Mesenteric fat pad (tissue), 1 donor: ENCODE measurements around the gene CCDC6. TPM values are rescaled to one million over a fixed set of nuclear protein-coding genes. Genes with fewer than 3 reads are reported as not detected.
"Not testable (repeated sequence)": the region's sequence is repeated elsewhere in the genome, so short reads cannot be mapped to it uniquely, and the experiment has no call there.

Source experiments
- DNase-seq: peaks from one replicate; pipeline ENCODE4 v3.0.0-alpha.2; 2020; ENCODE audit warnings: low spot score
- total RNA-seq: library from RNA; stranded (reverse); fragmentation: NEBNext Ultra II Directional; extraction: Animal tissue kit (Norgen Biotek cat#: 25700); gene quantifications from one replicate; pipeline ENCODE4 v1.2.1, GENCODE V29; 2021
- donor health status: DM: yes; HTN: yes; CAD: no.

The CCDC6 gene
- total RNA-seq, 1 donor from 2014 or later: 31.2 TPM

DNA sequence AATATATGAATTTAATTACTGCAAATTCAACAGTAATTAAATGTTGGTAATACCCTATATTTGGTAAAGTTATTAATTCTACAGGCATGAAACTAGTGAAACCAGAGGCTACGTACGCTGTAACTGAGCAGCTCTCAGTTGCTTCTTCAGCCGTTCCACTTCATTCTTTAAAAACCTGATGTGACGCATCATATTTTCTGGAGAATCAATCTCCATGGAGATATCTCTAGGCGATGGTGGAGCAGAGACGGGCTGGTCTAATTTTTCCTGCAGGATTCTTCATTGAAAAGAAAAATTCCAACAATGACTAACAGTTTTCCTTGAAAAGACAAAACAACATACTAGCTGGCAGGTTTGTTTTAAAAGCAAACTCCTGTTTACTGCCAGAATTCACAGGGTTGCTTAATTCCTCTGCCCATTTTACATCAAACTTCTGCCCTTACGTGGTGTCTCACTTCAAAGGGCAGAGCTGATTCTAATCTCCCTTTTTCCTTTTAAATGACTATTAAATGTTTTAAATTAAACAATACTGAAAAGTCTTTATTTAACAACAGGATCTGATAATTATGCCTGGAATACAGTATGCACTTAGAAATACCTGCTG is 93.7 kb downstream of the CCDC6 start:
- no peak for DNase-seq

DNA sequence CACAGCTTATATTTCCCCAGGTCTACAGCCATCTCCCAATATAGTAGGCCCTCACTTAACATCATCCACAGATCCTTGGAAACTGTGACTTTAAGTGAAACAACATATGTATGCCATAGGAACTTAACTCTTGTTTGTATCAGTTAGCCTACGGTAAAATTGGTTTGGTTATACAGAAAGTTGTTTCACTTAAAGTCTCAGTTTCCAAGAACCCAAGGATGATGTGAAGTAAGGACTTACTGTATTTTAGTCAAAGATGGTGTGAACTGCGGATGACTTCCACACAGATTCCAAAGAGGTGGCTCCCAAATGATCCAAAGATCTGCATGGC is 96.7 kb downstream of the CCDC6 start:
- no peak for DNase-seq

DNA sequence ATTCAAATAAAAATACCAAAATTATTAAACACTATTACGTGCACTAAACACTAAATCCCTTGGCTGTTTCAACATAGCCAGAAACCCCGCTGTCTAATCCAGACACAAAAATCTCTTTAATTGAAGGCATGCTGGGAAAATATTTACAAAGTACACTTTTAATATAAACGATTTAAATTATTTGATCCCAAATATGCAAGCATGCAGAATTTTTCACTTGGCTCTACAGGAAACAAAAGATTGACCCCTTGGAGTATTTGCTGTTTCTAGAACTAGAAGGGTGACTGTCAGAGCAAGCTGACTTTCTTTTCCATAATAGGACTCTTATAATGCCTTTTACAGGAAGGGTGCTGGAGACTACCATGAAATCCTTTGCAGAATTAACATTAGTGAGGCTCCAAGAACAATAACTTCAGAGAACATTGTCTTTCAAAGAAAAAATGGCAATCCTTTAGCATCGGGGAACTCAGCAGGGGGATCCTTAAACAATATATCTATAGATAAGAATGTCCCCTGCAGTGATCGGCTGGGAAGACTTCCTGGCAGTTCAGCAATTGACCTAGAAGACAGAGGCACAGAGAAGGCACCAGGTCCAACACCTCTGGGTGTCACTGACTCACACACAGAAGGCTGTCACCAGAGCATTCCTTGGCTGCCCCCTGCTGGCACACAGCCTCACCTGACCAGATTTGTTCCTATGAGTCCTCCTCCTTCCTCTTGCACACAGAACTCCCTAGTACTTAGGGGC is 97.3 kb downstream of the CCDC6 start:
- DNase-seq: no peak

DNA sequence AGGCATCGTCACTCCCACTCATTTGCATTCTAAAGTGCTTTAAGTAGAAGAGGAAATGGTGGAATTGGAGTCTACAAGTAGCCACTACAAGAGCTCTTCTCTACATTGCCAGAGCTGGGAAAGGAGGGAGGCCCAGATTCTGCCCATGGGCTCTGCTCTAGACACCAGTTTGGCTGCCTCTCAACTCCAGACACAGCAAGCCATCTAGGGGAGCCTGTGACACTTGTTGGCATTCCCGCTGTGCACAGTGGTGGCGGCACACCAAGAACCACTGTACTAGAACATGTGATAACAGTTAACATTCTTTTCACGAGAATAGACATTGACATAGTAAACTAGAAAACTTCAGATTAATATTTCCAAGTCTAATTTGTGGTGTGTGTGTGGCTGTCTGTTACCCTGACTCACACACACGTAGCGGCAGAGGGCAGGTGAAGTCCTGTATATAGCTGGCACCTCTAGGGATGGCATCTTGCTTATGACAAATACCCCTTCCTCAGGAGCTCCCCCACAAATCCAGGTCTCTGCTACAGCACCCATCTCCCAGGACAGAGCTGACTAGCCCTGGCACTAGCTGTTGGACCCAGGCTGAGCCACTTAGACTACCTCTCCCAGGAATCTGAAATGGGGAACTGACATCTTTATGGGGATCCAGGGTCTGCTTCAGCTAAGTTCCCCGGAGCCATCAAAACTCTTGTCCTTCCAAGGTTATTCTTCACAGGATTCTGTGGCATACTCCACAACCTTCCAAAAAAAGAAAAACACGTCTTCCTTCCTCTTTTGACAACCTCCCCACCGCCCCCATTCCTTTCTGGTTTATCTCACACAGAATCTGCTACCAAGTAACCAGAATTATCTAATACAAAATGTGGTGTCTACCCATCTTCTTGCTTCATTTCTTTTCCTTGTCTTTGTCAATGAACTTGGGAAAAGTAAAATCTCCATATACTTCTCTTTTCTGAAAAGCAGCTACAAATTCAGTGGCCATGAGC is 98.4 kb downstream of the CCDC6 start:
- no peak for DNase-seq

DNA sequence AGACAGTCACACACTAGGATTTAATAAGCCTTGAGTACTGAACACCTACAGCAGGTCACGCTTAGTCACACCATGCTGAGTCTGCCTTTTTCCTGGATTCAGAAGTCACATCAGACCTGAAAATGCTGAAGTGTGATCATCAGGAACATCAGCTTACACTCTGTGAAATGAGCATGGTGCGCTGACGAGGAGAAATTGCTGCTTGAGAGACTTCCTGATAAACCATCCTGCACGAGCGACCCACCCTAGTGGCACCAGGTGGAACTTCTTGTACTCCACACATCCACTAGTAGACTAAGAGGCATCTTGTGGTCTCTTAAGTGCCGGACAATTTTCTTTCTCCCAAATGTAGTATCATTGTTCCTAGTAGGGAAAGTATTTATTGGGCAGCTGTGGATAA is 101.3 kb downstream of the CCDC6 start:
- DNase-seq: no peak

DNA sequence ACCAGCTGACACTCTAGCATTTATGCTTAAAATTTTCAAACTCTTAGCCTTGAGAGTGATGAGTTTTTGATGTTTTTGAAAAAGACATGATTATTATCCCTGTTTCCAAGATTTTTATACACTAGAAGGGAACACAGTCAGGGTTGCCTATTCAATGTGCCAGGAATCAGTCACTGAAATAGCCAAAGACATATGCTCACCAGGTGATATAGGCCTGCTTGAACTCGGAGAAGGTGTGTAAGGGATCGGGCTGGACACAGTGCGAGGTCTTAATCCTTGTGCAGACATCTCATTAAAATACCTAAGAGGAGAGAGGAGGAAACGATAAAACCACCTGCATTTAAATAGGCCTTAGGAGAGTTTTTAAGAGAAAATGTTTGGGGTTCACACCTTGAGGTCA is 102.1 kb downstream of the CCDC6 start:
- no peak for DNase-seq

DNA sequence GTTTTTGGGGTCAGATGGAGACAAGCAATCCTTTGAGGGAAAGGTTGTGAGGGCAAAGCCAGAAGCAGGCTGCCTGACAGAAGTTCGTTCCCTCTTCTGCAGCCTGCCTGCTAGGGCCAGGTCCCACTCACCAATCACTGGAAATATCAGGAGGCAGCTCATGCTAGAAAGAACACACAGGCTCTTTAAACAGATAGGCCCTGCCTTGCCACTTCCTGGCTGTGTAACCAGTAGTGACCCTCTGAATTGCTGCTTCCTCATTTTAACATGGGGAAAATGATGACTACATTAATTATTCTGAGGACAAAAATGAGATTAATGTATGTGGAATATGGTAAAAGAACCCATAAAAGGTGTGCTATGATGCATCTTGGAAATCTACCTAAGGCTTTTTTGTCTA is 102.6 kb downstream of the CCDC6 start:
- no peak for DNase-seq

DNA sequence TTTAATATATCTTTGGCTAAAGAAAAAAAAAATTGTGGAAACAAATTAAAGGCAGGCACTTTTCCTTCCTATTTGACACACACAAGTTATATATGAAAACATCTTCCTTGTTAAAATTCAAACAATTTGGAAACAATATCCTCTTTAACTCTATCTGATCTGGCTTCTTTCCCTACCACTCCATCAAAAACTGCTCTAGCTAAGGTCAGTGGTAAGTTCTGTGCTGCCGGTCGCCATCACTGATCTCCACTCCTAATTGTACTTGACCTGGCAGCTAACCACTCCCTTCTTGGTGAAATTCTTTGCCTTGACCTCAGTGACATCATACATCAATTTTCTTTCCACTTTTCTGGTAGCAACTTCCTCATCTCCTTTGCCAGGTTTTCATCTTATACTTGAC is 105.2 kb downstream of the CCDC6 start:
- no peak for DNase-seq

DNA sequence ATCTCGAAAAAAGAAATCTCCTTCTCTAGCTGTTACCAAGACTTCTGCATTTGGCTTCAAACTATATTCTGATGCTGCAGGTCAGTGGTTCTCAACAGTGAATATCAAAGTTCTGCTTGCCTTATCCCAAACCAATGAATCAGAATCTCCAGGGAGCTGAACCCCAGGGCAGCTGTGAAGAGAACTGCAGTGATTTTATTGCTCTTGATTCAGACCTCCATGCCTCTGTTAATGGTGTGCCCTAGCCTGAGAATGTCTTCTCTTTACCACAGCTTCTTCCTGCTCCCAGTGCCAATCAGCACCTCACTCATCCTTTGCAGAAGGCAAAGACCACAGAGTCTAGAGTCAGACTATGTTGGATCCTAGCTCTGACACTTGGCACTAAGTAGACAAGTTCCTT is 106.9 kb downstream of the CCDC6 start:
- no peak for DNase-seq

DNA sequence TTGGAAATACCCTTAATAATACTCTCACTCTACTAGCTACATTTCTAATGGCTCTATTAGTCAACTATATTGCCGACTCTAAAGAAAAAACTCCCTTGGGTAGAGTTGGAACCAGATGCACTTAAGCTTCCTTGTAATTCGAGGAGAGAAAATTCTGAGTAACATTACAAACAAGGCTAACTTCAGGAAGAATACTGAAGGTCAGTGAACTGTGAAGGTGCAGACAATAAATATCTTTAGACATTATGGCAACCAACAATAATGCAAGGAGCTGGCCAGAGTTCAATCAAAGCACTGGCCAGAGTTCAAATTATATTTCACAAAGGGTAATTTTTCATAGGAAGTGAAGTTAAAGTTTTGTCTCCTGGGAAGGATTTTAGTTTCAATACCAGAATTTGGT is 112.4 kb downstream of the CCDC6 start:
- DNase-seq: no peak

DNA sequence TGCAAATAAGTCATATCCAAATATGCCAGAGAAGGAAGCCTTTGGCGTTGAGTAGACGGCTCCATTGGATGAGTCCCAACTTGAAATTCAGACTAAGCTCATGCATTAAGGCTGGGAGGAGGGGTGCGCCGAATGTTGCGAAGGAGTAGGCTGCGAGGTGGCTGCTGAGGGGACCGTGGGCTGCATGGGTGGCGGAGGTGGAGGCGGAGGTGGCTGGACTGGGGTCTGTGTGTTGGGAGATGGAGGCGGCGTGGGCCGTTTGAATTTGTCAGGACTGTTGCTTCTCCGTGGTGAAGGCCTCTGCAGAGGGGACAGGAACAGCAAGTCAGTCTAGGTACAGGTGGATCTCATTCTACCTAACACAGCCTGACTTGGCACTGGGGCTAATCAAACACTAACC is 113.5 kb downstream of the CCDC6 start:
- no peak for DNase-seq

DNA sequence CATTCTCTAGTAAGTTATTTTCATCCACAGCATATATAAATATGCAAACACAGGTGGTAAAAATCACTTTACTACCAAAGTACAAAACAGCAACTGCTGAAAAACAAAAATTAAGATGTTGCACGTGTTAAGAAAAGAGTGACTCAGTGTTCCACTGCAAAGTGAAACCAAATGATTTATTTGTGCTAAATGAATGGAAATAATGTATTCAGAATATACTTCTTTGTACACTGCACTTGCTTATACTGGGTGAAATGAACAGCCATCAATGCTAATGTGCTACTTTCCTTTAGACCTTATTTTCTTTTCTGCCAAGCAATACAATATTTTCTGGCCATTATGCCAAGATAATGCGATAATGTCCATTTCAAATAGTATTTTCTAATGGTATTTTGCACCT is 114.8 kb downstream of the CCDC6 start:
- DNase-seq: no peak

DNA sequence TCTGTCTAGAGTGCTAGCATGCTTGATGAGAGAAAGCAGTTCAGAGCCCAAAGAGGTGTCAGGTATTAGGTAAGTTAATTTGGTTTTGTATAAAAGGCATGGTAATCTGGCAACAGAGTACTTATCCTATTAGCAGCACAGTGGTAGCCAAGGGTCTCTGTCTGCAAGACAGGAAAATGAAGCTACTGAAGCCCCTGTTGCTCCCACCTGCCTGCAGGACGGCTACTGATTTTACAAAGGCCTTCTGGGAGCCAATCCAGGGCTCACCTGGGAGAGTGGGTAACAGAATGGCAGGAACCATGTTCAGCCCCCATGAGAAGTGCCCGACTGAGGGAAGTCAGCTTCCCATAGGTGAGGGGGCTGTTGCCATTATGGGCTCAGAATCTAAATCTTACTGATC is 116.3 kb downstream of the CCDC6 start:
- DNase-seq: not testable (repeated sequence)

DNA sequence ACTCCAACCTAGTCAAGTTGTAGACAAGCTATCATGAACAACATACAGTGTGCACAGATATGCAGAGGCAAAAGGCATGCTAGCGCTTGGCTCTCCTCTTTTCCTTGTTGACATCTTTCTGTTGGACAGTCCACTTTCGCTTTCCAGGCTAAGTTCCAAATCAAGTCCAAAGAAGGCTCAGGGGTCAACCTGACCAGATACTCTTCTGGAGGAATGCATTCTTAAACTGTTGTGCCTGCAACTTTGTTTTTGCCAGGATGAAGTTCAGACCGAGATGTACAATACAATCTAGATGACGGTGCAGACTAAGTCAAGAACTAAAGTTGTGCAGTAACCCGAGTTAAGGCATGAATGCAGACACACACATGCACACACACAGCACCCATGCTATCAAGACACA is 117.4 kb downstream of the CCDC6 start:
- not testable (repeated sequence) for DNase-seq

DNA sequence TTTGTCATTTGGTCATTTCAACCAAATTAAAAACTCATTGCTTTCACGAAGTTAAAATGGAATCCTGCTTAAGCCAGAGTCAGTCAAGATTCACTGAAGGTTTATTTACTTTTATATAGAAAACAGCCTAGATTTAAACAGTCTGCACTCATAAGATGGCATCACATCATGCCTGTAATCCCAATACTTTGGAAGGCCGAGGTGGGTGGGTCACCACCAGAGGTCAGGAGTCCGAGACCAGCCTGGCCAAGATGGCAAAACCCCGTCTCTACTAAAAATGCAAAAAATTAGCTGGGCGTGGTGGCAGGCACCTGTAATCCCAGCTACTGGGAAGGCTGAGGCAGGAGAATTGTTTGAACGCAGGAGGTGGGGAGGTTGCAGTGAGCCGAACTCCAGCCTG is 119.3 kb downstream of the CCDC6 start:
- not testable (repeated sequence) for DNase-seq

DNA sequence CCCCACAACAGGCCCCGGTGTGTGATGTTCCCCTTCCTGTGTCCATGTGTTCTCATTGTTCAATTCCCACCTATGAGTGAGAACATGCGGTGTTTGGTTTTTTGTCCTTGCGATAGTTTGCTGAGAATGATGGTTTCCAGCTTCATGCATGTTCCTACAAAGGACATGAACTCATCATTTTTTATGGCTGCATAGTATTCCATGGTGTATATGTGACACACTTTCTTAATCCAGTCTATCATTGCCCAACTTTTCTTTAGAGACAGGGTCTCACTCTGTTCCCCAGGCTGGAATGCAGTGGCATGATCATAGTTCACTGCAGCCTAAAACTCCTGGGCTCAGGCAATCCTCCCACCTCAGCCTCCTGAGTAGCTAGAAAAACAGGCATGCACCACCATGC is 120.9 kb downstream of the CCDC6 start:
- DNase-seq: not testable (repeated sequence)

DNA sequence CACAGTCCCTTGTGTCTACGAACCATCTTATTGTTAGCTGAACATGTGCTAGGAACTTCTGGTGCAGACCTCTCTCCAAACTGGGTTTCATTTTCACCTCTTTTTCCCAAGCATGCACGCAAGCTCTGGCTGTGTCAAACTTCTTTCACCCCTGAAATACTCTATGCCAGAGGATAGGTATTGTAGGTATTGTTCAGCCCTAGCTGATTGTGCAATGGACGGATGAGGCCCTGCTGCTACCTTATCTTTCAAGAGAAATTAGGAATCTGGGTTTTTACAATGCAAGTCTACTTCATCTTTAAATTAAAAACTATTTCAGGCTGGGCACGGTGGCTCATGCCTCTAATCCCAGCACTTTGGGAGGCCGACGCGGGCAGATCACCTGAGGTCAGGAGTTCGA is 124.8 kb downstream of the CCDC6 start:
- no peak for DNase-seq

DNA sequence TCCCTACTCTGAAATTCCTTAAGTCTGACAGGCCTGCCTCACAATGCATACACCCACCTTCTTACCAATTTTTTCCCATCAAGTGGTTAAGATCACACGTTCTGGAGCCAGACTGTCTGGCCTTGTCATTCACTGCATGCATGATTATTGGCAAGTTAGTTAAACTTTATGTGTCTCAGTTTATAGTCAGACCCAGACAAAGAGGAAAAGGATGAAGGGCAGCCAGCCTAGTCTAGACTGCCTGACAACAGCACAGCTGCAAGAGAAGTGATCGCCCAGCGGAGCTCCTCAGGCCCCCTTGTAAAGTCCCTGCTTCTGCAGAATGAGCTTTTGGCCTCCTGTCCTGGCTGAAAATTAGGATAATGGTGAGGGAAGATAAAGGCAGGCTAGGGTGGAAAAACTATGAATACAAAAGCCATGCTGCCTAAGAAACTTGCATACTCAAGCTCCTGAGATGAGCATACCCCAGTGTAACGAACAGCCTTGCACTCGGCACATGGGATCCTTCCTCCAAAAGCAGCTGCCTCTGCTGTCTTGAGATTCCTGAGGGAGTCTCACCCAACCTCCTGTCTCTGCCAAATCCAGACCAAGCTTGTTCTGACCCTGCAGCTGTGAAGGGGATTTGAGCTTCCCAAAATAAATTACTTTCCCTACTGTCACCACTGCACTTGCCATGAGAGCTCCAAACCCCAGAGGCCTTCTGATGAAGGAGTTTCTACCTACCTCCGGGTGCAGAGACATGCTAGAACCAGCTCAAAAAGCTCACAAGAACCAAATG is 126.4 kb downstream of the CCDC6 start:
- DNase-seq: no peak

DNA sequence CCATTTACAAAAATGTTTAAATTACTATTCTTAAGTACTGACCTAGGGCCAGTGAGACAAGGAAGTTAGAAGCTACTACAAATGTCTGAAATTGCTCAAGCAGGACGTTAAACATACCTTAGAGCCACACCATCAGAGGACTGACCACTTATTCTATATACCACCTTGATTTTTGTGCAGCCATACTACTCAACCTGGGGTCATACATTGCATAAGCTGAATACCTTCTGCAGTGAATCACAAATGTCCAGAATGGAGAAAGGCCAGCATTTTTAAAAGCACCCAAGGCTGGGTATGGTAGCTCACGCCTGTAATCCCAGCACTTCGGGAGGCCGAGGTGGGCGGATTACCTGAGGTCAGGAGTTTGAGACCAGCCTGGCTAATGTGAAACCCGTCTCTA is 131.9 kb downstream of the CCDC6 start:
- no peak for DNase-seq

DNA sequence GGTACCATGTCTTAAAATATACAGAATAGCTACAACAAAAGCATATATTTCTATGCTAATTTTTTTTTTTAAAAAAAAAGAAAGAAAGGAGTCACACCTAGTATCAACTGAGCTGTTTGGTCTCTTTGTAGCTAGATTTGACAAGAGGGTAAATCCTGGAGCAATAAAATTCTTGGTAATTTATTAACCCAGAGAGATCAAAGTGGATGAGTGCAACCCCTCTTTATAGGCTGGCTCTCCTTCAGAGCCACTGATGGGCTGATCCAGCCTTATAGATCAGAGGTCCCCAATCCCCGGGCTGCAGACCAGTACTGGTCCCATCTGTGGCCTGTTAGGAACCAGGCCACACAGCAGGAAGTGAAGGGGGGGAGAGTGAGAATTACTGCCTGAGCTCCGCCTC is 133.3 kb downstream of the CCDC6 start:
- DNase-seq: no peak

DNA sequence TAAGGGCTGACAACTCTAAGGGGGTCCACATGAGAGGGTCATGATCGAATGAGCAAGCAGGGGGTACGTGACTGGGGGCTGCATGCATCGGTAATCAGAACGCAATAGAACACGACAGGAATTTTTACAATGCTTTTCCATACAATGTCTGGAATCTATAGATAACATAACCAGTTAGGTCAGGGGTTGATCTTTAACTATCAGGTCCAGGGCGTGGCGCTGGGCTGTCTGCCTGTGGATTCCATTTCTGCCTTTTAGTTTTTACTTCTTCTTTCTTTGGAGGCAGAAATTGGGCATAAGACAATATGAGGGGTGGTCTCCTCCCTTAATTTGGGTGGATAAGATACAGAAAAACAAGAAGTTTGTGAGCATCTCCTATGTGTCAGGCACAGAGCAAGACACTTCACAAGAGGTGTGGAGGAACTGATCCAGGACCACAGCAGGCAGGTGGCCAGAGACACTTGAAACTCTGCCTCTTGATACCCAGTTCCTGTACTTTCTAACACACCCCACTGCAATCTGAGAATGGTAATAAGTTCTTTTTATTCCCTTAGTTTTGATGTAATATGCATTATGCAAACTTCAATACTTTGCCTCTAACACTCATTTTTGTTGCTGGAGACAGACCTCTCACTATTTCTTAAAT is 135.1 kb downstream of the CCDC6 start:
- no peak for DNase-seq
